B cell (primary cell): Measurements from ENCODE around the gene TMEM132D.

Experiments
- CTCF ChIP-seq: fragments of 200-600 bp; IDR thresholded peaks from one replicate; pipeline ENCODE4 v1.8.0; 2022; ENCODE audit warnings: antibody characterized with exemption, mild to moderate bottlenecking
- EZH2 ChIP-seq: IDR thresholded peaks from 2 replicates; pipeline ENCODE4 v1.6.1; 2012; ENCODE audit warnings: borderline replicate concordance, low read depth, mild to moderate bottlenecking, moderate library complexity, low read length; ENCODE audit not compliant: insufficient read depth, poor library complexity, severe bottlenecking

GRCh38 chr12:129605666-129606065, 298.2 kb downstream of the TMEM132D start:
- TF ChIP-seq CTCF (no peak), EZH2 (no peak)
